Forelimb muscle (tissue), 1 donor: ENCODE data around the gene NBPF11. TPM values are rescaled to one million over a fixed set of nuclear protein-coding genes. Genes with fewer than 3 reads are reported as not detected.
"Not testable (repeated sequence)": the region's sequence is repeated elsewhere in the genome, so short reads cannot be mapped to it uniquely, and the experiment has no call there.

Experiments
- DNase-seq: peaks from one replicate; pipeline ENCODE4 v3.0.0-alpha.2; 2013; ENCODE audit warnings: low read depth
- polyA plus RNA-seq: library from polyadenylated mRNA; unstranded; fragments of 120-200 nt; gene quantifications from one replicate; pipeline ENCODE4 v1.2.1, GENCODE V29; 2013; ENCODE audit not compliant: insufficient read length

Gene NBPF11, protein sequence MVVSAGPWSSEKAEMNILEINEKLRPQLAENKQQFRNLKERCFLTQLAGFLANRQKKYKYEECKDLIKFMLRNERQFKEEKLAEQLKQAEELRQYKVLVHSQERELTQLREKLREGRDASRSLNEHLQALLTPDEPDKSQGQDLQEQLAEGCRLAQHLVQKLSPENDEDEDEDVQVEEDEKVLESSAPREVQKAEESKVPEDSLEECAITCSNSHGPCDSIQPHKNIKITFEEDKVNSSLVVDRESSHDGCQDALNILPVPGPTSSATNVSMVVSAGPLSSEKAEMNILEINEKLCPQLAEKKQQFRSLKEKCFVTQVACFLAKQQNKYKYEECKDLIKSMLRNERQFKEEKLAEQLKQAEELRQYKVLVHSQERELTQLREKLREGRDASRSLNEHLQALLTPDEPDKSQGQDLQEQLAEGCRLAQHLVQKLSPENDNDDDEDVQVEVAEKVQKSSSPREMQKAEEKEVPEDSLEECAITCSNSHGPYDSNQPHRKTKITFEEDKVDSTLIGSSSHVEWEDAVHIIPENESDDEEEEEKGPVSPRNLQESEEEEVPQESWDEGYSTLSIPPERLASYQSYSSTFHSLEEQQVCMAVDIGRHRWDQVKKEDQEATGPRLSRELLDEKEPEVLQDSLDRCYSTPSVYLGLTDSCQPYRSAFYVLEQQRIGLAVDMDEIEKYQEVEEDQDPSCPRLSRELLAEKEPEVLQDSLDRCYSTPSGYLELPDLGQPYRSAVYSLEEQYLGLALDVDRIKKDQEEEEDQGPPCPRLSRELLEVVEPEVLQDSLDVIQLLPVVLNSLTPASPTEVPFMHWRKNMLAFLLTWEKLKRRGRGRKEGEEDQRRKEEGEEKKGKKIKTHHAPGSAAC
- 15.1 TPM for polyA plus RNA-seq

DNA sequence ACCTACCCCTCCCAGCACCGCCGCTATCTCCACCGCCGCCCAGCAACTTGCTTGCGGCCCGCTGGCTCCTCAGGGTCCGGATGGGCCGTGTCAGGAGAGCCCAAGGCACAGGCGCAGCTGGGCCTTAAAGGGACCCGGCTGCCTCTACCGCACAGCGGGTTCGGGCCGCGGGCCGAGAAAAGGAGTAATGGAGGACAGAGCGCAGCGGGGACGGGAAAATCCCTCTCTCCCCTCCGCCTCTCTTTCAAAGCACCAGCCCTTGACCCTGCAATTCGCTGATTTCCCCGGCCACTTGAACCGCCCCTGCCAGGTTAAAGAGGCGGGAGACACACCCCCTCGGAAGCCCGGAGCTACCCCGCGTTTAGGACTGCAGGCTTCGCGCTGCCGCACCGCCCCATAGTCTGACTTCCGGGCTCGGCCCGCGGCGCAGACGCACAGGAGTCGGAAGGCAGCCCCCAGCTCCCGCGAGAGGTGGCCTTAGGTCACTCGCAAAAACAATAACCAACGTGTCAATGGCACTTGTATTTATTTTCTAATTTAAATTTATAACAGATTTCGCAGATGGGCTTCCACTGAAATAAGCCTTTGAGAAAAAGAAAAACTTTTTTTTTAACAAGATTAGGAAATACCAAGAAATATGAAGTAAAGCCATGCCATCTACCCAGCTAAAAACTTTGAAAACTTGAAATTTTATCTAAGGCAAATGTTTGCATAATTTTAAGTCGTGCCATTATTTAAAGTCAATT is at the start of gene NBPF11:
NBPF11 (minus strand) TSS at position 371 of the 746 bp plus-strand sequence. CDS start 25,278 bp downstream, outside the sequence.
- peak; percentile 36 for DNase-seq

DNA sequence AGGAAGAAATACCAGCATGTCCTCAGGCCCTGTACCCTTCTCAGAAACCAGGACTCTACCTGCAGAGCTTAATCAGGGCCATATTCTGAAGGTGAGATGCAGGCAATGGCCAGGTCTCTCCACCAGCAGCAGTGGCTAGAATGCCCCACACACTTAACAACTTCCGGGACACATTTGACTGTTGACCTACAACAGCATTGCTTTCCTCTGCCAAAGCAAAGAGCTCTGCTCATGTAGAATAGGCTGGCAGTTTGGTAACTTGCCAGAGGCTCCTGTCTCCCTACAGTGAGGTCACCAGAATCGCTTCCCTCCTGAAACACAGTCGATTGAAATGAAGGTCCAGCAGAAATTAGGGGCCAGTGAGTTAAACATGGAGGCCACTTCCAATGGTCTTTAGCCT is 45.3 kb upstream of the NBPF11 start:
- DNase-seq = not testable (repeated sequence)

DNA sequence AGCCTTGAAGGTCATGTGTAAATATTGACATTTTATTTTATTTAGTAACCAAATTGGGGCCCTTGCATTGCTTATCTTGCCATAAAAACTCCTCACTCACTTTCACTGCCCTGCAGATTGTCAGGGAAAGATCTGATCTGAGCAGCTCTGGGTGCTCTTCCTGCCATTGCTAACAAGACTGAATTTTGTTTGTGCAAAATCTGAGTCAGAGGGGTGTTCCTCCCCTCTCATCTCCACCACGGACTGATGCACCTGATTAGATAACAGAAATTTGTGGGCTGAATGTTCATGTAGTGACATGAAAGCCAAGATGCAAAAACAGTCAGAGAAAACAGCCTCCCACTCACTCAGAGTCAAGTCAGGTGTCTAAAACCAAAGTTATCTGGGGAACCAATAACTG is 44.9 kb upstream of the NBPF11 start:
- DNase-seq = not testable (repeated sequence)

DNA sequence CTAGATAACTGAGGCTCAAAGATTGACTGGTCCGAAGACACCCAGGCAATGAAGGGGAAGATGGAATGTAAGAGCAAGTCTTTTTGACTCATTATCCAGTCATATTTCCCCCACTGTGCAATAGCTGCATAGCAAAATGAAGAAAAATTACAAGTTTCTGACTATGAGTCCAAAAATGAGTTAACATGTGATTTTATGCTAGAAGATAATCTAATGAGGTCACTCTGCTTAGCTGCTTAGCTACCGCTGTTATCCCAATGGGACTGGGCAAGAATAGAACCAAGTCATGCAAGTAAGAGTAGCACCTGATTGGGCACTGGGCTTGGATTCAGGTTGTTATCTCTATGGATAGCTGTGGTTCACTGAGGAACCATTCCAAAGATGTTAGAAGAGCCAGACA is 43.0 kb upstream of the NBPF11 start:
- not testable (repeated sequence) for DNase-seq

DNA sequence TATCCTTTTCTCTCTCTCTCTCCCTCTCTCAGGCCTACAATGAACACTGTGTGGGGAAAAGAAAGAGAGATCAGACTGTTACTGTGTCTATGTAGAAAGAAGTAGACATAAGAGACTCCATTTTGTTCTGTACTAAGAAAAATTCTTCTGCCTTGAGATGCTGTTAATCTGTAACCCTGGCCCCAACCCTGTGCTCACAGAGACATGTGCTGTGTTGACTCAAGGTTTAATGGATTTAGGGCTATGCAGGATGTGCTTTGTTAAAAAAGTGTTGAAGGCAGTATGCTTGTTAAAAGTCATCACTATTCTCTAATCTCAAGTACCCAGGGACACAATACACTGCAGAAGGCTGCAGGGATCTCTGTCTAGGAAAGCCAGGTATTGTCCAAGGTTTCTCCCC is 36.7 kb upstream of the NBPF11 start:
- not testable (repeated sequence) for DNase-seq

DNA sequence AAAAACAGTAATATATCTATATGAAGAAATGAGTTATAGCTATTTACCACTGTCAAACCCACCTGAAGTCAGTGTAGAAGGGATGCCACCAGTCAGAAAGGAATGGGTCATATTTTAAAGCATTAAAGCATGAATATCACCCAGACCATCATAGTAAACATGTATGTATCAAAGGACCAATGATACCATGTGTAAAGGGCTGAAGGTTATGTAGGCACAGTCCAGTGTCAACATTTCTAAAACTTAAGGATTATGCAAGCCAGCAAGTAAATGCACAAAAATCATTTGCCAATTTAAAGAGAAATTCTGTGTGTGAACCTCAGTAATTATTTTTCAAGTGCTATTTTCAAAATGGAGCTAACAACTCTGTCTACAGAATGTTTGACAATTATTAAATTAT is 26.6 kb upstream of the NBPF11 start:
- not testable (repeated sequence) for DNase-seq

DNA sequence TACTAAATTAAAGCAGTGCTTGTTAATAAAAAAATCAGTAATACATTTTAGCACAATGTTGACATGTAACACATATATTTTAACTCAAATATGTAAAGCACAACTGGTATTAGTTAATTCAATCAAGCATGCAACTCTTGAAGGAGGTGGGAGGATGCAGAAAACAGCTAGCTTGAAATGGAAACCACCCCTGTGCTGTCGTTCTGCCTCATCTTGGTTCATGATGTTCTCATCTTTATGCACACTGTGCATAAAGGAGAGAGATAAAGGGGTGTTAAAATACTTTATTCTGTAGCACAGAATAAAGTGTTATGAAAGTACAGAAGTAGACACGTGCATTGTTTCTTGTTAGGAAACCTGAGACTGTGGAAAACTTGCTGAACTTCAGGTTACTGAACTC is 23.3 kb upstream of the NBPF11 start:
- DNase-seq = not testable (repeated sequence)

DNA sequence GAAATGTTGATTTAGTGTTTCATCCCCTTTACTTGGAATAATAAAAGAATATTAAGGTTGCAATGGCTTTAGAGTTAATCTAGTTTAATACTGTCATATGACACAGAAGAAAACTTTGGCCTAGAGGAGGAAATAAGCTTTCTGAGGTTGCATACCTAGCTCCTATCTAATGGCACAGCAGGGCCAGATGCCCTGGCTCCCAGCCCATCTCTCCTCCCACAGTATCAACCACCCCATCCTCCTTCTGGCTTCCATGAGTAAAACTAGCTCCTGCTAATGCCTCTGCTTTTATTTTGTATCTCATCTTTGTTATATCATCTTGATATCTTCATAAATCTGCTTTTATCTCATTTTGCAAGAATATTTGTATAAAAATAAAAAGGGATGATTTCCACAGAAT is 19.9 kb upstream of the NBPF11 start:
- DNase-seq = not testable (repeated sequence)

DNA sequence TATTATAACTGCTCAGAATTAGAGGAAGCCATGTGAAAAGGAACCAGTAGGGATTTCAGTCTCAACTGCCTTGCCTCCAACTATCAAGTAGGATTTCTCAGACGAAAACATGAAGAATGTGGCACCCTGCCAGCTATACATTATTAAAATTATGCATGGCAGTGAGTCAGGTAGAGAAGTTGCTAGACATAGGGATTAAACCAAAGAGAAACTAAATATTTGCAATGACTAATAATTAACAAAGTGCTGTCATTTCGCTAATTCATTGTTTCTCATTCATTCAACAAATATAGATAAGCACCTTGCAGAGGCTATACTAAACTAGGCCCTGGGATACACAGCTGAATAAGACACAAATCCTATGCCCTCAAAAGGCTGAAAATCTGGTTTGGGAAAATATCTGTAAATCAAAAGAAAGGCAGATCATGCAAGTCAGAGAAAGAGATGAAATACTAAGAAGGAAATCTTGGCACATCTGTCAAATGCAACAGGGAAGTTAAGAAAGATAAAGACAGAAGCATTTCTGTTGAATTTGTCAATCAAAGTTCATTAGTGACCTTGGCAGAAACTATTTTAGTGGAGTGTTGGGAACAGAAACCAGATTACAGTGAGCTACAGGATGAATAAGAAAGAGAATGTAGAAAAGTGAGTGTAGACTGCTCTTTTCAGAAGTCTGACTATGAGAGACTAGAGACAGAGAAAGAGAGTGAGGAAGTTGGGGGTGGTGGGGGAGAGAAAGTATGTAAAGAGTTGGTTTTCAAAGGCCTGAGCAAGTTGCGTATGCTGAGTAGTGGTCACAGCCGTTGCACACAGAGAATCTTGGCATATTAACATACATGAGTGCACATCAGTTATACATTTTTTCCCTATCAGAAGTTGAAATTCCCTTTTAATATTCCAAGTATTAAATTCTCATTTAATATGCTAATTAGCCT is 14.7 kb upstream of the NBPF11 start:
- no peak for DNase-seq

DNA sequence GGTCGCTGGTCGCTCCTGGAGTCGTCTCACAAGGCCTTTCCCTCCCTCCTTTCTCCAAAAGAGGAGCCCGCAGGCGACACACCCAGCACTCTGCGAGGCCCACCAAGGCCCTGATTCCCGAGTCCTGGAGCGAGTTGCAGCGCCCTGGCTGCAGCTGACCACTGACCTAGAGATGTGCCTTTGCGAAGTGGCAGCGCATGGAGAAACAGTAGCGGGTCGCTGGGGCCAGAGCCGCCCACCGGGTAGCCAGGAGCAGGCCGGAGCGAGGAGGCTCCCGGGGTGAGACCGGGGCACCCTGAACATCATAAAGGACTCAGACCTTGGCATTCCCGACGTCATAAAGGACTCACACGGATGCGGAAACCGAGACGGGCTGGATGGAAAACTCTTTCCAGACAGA is 10.3 kb upstream of the NBPF11 start:
- no peak for DNase-seq

DNA sequence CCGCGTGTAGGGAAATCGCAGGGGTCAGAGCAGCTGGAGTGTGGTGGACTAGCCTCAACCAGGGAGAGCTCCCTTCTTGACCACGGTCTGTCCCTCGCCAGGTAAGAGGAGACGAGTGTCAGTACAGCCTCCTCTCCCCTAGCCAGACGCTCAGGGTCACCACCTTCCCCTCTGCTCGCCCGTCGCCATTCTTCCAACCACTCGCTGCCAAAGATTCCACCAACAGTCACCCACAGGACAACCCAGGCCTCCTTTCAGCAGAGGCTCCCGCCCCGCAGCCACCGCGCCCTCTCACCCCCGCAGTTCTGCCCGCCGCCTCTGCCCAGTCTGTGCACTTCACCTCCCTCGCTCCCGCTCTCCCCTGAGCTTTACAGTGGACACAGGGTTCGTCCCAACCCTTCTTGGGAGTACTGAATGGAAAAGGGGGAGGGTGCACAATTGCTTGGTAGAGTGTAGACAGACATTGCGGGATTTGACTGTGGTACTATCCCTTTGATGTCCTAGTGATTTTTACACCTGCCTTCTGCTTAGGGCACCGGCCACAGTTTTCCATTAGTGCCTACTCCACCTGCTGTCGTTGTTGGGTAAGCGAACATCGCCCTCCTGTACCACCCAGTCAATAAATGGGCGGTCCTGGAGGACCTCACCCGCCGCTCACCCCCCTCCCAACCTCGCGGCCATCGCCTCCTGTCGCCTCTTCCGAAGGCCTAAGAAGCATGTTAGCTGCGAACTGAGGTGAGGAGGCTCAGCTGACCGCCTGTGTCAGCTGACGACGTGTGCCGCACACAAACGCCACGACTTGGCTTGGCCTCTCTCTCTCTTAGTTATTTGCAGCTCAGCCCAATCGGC is 9.2 kb upstream of the NBPF11 start:
- DNase-seq = no peak

DNA sequence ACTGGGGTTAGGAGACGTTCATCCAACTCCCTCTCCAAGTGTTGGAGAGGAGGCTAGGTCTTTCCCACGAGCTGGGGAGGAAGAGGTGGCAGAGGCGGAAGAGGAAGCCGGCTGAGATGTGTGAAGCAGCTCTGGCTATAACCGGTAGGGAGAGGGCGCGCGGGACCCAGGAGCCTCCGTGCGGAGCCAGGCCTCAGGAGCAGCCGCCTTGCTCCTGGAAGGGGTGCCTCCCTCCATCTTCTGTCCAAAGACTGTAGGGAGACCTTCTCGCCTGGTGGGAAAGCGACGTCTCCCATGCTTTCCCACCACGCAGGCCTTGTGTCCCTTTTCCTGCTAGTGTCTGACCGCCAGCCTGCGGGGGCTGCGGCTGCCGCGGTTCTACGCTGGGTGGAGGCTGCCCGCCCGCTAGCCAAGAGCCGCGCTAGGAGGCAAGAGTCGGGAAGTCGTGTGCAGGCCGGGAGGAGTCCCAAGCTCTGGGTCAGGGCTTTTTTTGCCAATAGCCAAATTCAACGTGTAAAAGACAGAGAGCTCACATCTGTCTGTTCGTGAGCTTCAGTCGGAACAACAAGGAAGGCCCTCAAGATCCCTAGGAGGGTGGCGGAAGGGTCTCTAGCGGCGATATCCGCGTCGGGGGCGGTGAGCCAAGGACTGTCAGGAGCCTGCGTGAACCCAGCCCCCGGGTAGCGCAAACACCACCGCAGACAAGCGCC is 8.4 kb upstream of the NBPF11 start:
- no peak for DNase-seq

DNA sequence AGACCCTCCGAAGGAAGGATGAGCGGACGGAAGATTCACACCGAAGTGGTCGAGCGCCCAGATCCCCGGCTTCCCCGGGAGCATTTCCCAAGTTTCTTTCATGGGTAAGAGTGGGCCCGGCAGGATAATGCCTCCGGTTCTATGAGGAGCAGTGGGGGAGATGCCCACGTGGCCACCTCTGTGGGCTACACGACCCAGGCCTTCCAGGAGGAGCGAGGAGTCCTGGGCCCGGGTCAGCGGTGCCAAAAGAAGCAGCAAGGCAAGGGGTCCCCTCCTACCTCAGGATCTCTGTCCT is 7.9 kb upstream of the NBPF11 start:
- no peak for DNase-seq

DNA sequence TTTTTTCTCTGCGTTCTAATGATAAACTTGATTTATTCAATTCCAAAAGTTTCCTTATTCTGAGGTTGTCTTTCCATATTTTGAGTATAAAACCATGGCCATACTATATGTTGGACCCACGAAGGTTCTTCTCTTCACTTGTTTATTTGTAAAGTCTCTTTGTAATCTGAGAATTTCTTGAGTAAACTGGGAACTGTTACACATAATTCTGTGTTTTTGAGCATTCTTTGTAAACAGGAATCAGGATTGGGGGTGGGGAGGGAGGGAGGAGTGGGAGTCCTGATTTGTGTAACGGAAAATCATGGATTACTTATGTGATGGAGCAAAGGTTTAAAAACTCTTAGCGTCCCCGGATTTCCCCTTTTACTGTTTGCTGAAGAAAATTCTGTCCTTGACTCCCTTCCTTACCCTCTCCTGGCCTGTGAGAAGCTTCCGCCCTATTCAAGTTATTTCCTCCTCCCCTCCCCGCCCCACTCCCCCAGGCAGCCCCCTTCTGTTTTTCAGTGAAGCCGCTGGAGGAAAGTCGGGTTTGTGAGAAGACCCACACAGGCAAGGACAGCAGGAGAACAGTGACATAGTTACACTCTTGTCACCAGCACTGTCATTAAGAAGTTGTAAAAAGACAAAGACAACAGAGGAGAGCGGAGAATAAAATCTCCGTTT is 6.4 kb upstream of the NBPF11 start:
- no peak for DNase-seq

DNA sequence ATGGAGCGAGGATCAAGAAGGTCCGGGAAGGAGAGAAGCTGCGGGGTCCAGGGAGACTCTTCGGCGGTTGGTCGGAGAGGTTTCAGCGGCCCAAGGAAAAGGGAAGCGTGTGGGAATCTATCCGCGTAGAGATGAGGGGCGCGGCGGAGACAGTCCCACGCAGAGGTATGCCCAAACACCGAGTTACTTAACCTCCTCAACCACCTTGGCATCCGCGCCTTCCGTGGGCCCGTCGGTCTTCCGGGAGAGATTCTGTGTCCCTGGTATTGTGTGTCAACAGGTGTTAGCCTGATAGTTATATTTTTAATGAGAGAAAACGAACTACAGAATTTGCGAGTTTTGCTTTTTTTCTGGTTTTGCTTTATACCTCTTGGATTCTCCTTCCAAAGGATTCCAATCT is 5.7 kb upstream of the NBPF11 start:
- DNase-seq = not testable (repeated sequence)

DNA sequence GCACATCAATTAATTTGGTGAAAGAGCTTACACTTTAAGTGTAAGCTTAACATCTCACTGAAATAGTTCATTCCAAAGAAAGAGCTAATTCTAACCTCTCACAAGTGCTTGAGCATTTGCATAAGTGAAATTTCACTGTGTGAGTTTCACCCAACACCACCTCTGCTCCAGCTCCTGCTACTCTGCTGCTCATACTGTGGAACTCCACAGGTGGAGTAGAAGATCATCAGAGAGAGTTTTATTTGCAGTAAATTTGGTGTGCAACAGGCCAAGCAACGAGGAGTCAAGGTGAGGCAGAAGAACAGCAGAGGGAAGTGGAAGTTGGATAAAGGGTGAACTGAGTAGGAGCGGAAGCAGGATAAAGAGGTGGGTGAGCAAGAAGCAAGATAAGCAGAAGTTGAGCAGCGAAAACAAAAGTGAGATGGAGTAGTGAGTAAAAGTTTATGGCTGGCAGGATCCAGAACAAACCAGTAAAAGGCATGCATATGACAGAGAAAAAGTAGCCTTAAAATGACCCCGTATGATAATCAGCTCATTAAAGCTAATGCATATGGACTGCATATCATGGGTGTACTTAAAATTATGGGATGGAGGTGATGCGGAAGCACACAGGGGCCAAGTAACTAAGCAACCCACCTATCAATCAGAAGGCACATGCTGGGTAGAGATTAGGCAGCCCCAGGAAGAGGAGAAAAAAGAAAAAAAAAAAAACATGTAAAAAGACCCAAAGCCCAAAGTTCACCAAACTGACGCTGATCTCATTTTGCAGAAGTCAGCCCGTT is 3.6 kb upstream of the NBPF11 start:
- DNase-seq = not testable (repeated sequence)

DNA sequence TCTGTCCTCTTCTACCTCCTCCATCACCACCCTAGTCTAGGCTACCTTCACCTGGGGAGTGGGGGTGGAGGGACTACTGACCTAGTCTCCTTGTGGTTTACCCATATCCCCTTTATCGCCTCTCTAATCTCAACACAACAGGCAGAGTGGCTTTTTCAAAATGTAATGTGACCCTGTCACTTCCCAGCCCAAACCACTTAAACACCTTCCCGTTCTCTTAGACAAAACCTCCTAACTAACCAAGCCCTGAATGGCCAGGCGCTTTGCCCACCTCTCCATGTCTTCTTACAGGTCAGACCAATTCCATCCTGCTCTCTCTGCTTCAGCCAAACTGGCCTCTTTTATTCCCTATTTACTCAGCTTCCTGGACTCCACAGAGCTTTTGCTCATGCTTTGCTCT is 714 bp upstream of the NBPF11 start:
- not testable (repeated sequence) for DNase-seq

DNA sequence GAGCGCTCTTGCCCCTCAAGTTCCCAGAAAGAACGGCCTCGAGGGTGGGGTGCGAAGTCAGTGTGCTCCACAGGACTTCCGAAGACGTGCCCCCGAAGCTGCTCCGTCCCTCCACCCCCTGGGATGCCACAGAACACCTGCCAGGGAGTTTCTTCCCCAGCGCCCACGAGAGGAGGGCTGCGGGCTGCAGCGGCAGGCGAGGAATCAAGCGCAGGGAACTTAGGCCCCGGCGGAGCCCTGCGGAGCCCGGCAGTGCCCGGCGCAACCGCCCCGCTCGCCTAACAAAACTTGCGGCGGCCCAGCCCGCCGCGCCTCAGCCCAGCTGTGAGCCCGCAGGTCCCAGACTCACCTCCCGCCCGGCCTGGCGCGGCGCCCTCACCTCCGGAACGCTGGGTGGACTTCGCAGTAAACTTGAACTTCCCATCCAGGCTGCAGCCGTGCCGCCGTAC is 686 bp downstream of the NBPF11 start:
- DNase-seq = not testable (repeated sequence)
